ENCODE results near the gene GLRX5.

- no peak for TF ChIP-seq CTCF (conservative IDR thresholded peaks at IDR 0.05 in 1 of 2, IDR thresholded peaks at IDR 0.05 in 1 of 2; ENCODE audit: low read depth in 1 of 2, low read length in 2 of 2)
- TF ChIP-seq EZH2 (IDR thresholded peaks at IDR 0.05; ENCODE audit: low read length, missing control alignments), result no peak
Observed at GRCh38 chr14:95495076-95495475, 39.8 kb upstream of the GLRX5 start.

Measured in fibroblast of lung (primary cell).